ENCODE measurements around the gene LAMA2. TPM values are rescaled to one million over a fixed set of nuclear protein-coding genes. Genes with fewer than 3 reads are reported as not detected.

Gene LAMA2
- total and polyA plus RNA-seq, 2 of the 8 experiments (the other 6 are each of a cell fraction or from before 2014, with no cell fraction given) = 1.3 to 3.8 TPM

- Histone ChIP-seq H3K23me2 (ENCODE audit: low read depth, low read length) (peaks cover 1% of the 10 kb centered on the region; the same call in 1 of the 2 replicates), H3K18ac (ENCODE audit: extremely low read depth, low read length) (no peak overlapping the region), H3K4ac (replicated peaks; ENCODE audit: insufficient read length, low read depth, low read length) (no peak overlapping the region), H2BK15ac (ENCODE audit: low read length) (no peak overlapping the region), H4K8ac (ENCODE audit: extremely low read depth, insufficient read depth, low read length) (no peak overlapping the region), H2BK5ac (ENCODE audit: low read depth, low read length) (no peak overlapping the region), H2AK5ac (ENCODE audit: low read depth, low read length) (no peak overlapping the region), H3K79me1 (ENCODE audit: low read depth, low read length) (no peaks in the 10 kb centered on the region), H3K36me3 (ENCODE audit: control insufficient read depth in 2 of 4, insufficient read depth in 4 of 4, low read length in 3 of 4) (no peaks in the 10 kb centered on the region), H3K56ac (replicated peaks; ENCODE audit: insufficient read length, low read depth, low read length) (no peak overlapping the region), H3K27ac (ENCODE audit: low read depth, low read length) (no peak overlapping the region), H3K23ac (ENCODE audit: insufficient read length) (no peak overlapping the region), H3K4me3 (ENCODE audit: extremely low read depth in 1 of 4, insufficient read depth in 2 of 4, low read depth in 3 of 4, low read length in 4 of 4) (no peak overlapping the region), H3K9ac (replicated peaks in 1 of 4; ENCODE audit: extremely low read depth in 1 of 4, low read depth in 3 of 4, low read length in 3 of 4) (no peak overlapping the region), H2AFZ (ENCODE audit: low read length) (no peak overlapping the region), H4K5ac (ENCODE audit: insufficient read length, low read depth, low read length) (no peak overlapping the region), H3K27me3 (replicated peaks in 1 of 4; ENCODE audit: control insufficient read depth in 3 of 4, extremely low read depth in 1 of 4, insufficient read depth in 3 of 4, low read length in 3 of 4) (peaks cover 0 to 4% (median 2%) of the 10 kb centered on the region in 4 experiments; a peak in 3 of 7 replicates), H2BK120ac (replicated peaks; ENCODE audit: low read depth, low read length) (no peak overlapping the region), H2BK20ac (ENCODE audit: low read length) (no peak overlapping the region), H4K20me1 (replicated peaks in 1 of 2; ENCODE audit: control insufficient read depth in 1 of 2, insufficient read depth in 2 of 2, low read length in 2 of 2) (no peaks in the 10 kb centered on the region), H3K9me3 (ENCODE audit: insufficient read depth in 2 of 2, low read depth in 1 of 2, low read length in 1 of 2) (no peaks in the 10 kb centered on the region), H3K14ac (ENCODE audit: insufficient read length) (no peak overlapping the region), H2BK12ac (ENCODE audit: low read depth, low read length) (no peak overlapping the region), H4K91ac (replicated peaks; ENCODE audit: insufficient read length, low read length) (no peak overlapping the region), H3K4me1 (replicated peaks in 1 of 4; ENCODE audit: control insufficient read depth in 3 of 4, insufficient read depth in 4 of 4, low read length in 3 of 4) (no peaks in the 10 kb centered on the region; a peak in 1 of 7 replicates), H3K79me2 (ENCODE audit: control insufficient read depth in 1 of 2, insufficient read depth in 2 of 2, low read length in 2 of 2) (no peaks in the 10 kb centered on the region), H3K4me2 (ENCODE audit: insufficient read depth in 1 of 2, low read depth in 2 of 2, low read length in 2 of 2) (no peak overlapping the region)
- CTCF ChIA-PET (ENCODE audit: partially characterized antibody) = no interaction called here
- POLR2A ChIA-PET (ENCODE audit: partially characterized antibody) = no interaction called here
- no peak for TF ChIP-seq CBX5 (IDR thresholded peaks at IDR 0.05; ENCODE audit: low read depth, low read length)
- TF ChIP-seq RBBP5 (IDR thresholded peaks at IDR 0.05; ENCODE audit: borderline replicate concordance, low read depth, low read length) = no peak
- no peak for TF ChIP-seq CREB1 (IDR thresholded peaks at IDR 0.05)
- TF ChIP-seq CBX8 (IDR thresholded peaks at IDR 0.05; ENCODE audit: borderline replicate concordance, low read depth, low read length) = no peak
- TF ChIP-seq EP300 (IDR thresholded peaks at IDR 0.05; ENCODE audit: borderline replicate concordance in 1 of 2, low read depth in 2 of 2, low read length in 2 of 2) = no peak
- no peak for TF ChIP-seq RFX5 (IDR thresholded peaks at IDR 0.05; ENCODE audit: borderline replicate concordance, low read depth, low read length)
- TF ChIP-seq TCF12 (IDR thresholded peaks at IDR 0.05; ENCODE audit: low read depth, low read length) = no peak
- no peak for TF ChIP-seq EZH2 (IDR thresholded peaks at IDR 0.05; ENCODE audit: low read depth, low read length, severe bottlenecking)
- TF ChIP-seq ATF3 (IDR thresholded peaks at IDR 0.05; ENCODE audit: insufficient read depth, low read depth, low read length) = no peak
- TF ChIP-seq KDM4A (IDR thresholded peaks at IDR 0.05; ENCODE audit: low read depth, low read length, severe bottlenecking) = no peak
- no peak for DNase-seq (ENCODE audit: low read depth in 1 of 2, low spot score in 2 of 2)
- WGBS, 2 experiments (ENCODE audit: extremely low coverage in 1 of 2, insufficient coverage in 1 of 2, insufficient read length in 1 of 2, insufficient replicate concordance in 2 of 2, low coverage in 1 of 2, low lambda C conversion rate in 2 of 2, missing lambda C conversion rate in 1 of 2) = 90% methylated on average over 1 of the region's 1 CpG; no CpG with 5 or more reads in 1 of the 2 experiments
- no peak for FAIRE-seq
Measured at GRCh38 chr6:129026601-129027000, 143.7 kb downstream of the LAMA2 start.
